ENCODE measurements around the gene MED6.

GRCh38 chr14:70622111-70622712, 21.8 kb upstream of the MED6 start:
- TF ChIP-seq, protein P1, sequence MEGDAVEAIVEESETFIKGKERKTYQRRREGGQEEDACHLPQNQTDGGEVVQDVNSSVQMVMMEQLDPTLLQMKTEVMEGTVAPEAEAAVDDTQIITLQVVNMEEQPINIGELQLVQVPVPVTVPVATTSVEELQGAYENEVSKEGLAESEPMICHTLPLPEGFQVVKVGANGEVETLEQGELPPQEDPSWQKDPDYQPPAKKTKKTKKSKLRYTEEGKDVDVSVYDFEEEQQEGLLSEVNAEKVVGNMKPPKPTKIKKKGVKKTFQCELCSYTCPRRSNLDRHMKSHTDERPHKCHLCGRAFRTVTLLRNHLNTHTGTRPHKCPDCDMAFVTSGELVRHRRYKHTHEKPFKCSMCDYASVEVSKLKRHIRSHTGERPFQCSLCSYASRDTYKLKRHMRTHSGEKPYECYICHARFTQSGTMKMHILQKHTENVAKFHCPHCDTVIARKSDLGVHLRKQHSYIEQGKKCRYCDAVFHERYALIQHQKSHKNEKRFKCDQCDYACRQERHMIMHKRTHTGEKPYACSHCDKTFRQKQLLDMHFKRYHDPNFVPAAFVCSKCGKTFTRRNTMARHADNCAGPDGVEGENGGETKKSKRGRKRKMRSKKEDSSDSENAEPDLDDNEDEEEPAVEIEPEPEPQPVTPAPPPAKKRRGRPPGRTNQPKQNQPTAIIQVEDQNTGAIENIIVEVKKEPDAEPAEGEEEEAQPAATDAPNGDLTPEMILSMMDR (IDR thresholded peaks at IDR 0.05; ENCODE audit: low read depth, low read length): peak; percentile 75
- TF ChIP-seq POLR2A (IDR thresholded peaks at IDR 0.05; ENCODE audit: extremely low read depth, insufficient read length): no peak

All from NB4 (cell line).